A673 (cell line): ENCODE results near the gene ZDHHC11B. TPM values are rescaled to one million over a fixed set of nuclear protein-coding genes. Genes with fewer than 3 reads are reported as not detected.
"Not testable (repeated sequence)": the region's sequence is repeated elsewhere in the genome, so short reads cannot be mapped to it uniquely, and the experiment has no call there.

Experiments
- BruUV-seq: library from RNA; stranded (reverse); fragments of 400-500 nt; replicated peaks from 2 replicates; lab custom pipeline; 2021; lab: Mats Ljungman, UMichigan
- CTCF ChIA-PET: fragments of 300-600 bp; sonication (Branson Sonifier 250); formaldehyde crosslinking; loops from one replicate; lab custom pipeline; 2022; ENCODE audit warnings: antibody characterized with exemption; lab: Charles Lee
- POLR2A ChIA-PET: fragments of 300-600 bp; sonication (Branson Sonifier 250); formaldehyde crosslinking; loops from one replicate; lab custom pipeline; 2022; ENCODE audit warnings: antibody characterized with exemption; ENCODE audit not compliant: low non-redundant PET; lab: Charles Lee
- DNase-seq: peaks from one replicate; pipeline ENCODE4 v3.0.0-alpha.2; 2015; ENCODE audit warnings: low spot score
- H3K27ac ChIP-seq: fragments of 200-600 bp; sonication (generic); 2 replicates; pipeline ENCODE4 v1.5.1; 2016; ENCODE audit warnings: mixed run types, low read depth, mild to moderate bottlenecking, mixed read lengths, antibody characterized with exemption, low read length; ENCODE audit not compliant: poor library complexity, severe bottlenecking
- H3K27me3 ChIP-seq: fragments of 200-600 bp; sonication (generic); replicated peaks from 2 replicates; pipeline ENCODE4 v1.6.1; 2017; ENCODE audit warnings: mixed run types, low read depth, mild to moderate bottlenecking, mixed read lengths, antibody characterized with exemption, low read length; ENCODE audit not compliant: insufficient read depth, poor library complexity
- H3K36me3 ChIP-seq: fragments of 200-600 bp; sonication (generic); 2 replicates; pipeline ENCODE4 v1.6.1; 2016; ENCODE audit warnings: mixed run types, mild to moderate bottlenecking, mixed read lengths, antibody characterized with exemption, low read length; ENCODE audit not compliant: insufficient read depth, poor library complexity, severe bottlenecking
- H3K4me1 ChIP-seq: fragments of 200-600 bp; sonication (generic); 2 replicates; pipeline ENCODE4 v1.6.1; 2017; ENCODE audit warnings: mixed run types, mild to moderate bottlenecking, mixed read lengths, antibody characterized with exemption, low read length; ENCODE audit not compliant: insufficient read depth, poor library complexity, severe bottlenecking
- H3K4me3 ChIP-seq: fragments of 200-600 bp; sonication (generic); 2 replicates; pipeline ENCODE4 v1.5.1; 2016; ENCODE audit warnings: low read depth, mixed run types, mild to moderate bottlenecking, mixed read lengths, low read length; ENCODE audit not compliant: poor library complexity, severe bottlenecking
- H3K9me3 ChIP-seq: fragments of 200-600 bp; sonication (generic); 2 replicates; pipeline ENCODE4 v1.6.1; 2016; ENCODE audit warnings: mixed run types, low read depth, mild to moderate bottlenecking, mixed read lengths, antibody characterized with exemption, low read length; ENCODE audit not compliant: poor library complexity, severe bottlenecking
- CTCF ChIP-seq: fragments of 300-800, 200-600 bp; sonication (generic); conservative IDR thresholded peaks from 2 replicates; pipeline ENCODE4 v1.5.1; 2017; ENCODE audit warnings: low read depth, mild to moderate bottlenecking, antibody characterized with exemption, low read length, moderate library complexity, mixed read lengths
- EZH2 ChIP-seq: fragments of 200-600 bp; sonication (generic); IDR thresholded peaks from 2 replicates; pipeline ENCODE4 v1.6.1; 2017; ENCODE audit warnings: borderline replicate concordance, low read depth, mild to moderate bottlenecking, mixed read lengths, antibody characterized with exemption, low read length; ENCODE audit not compliant: poor library complexity, severe bottlenecking
- intact Hi-C: fragments of 100-400 bp; cut with micrococcal nuclease; formaldehyde crosslinking; loops from one replicate; pipeline ENCODE4 v1.10.0; 2022; ENCODE audit not compliant: unreplicated experiment
- total RNA-seq: library from RNA; stranded (reverse); gene quantifications from 2 replicates; pipeline ENCODE4 v1.2.3, GENCODE V29; 2021

ZDHHC11B gene
- total RNA-seq, 1 experiment from 2014 or later, result 1.3 TPM

GRCh38 chr5:757346-757930, 27.1 kb downstream of the ZDHHC11B start:
- Histone ChIP-seq H3K9me3 (no peaks in the 10 kb centered on the region), H3K27ac (no peak overlapping the region), H3K27me3 (no peaks in the 10 kb centered on the region), H3K4me3 (no peak overlapping the region), H3K36me3 (no peaks in the 10 kb centered on the region), H3K4me1 (no peaks in the 10 kb centered on the region)
- intact Hi-C loops, result no loop called here
- no TSS peak for BruUV-seq
- CTCF ChIA-PET, result no interaction called here
- POLR2A ChIA-PET, result no interaction called here
- TF ChIP-seq CTCF (no peak), EZH2 (no peak)
- DNase-seq, result no peak

GRCh38 chr5:756865-757345, 27.6 kb downstream of the ZDHHC11B start:
- Histone ChIP-seq H3K4me1 (no peaks in the 10 kb centered on the region), H3K27ac (no peak overlapping the region), H3K36me3 (no peaks in the 10 kb centered on the region), H3K27me3 (no peaks in the 10 kb centered on the region), H3K9me3 (no peaks in the 10 kb centered on the region), H3K4me3 (no peak overlapping the region)
- CTCF ChIA-PET, result no interaction called here
- TF ChIP-seq CTCF, result no peak
- no peak for TF ChIP-seq EZH2
- POLR2A ChIA-PET, result no interaction called here
- no peak for DNase-seq
- intact Hi-C loops, result no loop called here
- no TSS peak for BruUV-seq

- H3K36me3 ChIP-seq, result no peaks in the 10 kb centered on the region
- no TSS peak for BruUV-seq
- H3K4me1 ChIP-seq, result no peaks in the 10 kb centered on the region
- ChIA-PET CTCF (no interaction called here), POLR2A (no interaction called here)
- DNase-seq, result no peak
- H3K4me3 ChIP-seq, result no peak overlapping the region
- no peak for TF ChIP-seq EZH2
- TF ChIP-seq CTCF, result no peak
- no peaks in the 10 kb centered on the region for H3K9me3 ChIP-seq
- no peaks in the 10 kb centered on the region for H3K27me3 ChIP-seq
- intact Hi-C loops, result no loop called here
- H3K27ac ChIP-seq, result no peak overlapping the region
Observed at GRCh38 chr5:756171-756570, 28.4 kb downstream of the ZDHHC11B start.

GRCh38 chr5:754143-754632, 30.3 kb downstream of the ZDHHC11B start:
- BruUV-seq, H3K4me3 ChIP-seq, H3K27ac ChIP-seq, POLR2A ChIA-PET, DNase-seq, H3K36me3 ChIP-seq, H3K4me1 ChIP-seq, CTCF ChIA-PET, H3K9me3 ChIP-seq, H3K27me3 ChIP-seq, intact Hi-C loops: not testable (repeated sequence)

GRCh38 chr5:753567-754142, 30.9 kb downstream of the ZDHHC11B start:
- CTCF ChIA-PET, H3K4me3 ChIP-seq, intact Hi-C loops, H3K4me1 ChIP-seq, POLR2A ChIA-PET, DNase-seq, H3K9me3 ChIP-seq, H3K27me3 ChIP-seq, H3K36me3 ChIP-seq, BruUV-seq, H3K27ac ChIP-seq: not testable (repeated sequence)
